Retina (tissue), 1 donor: Measurements from ENCODE around the gene GYG2.
"Not testable (repeated sequence)": the region's sequence is repeated elsewhere in the genome, so short reads cannot be mapped to it uniquely, and the experiment has no call there.

Experiments used
- DNase-seq: peaks from one replicate; pipeline ENCODE4 v3.0.0-alpha.2; 2016

GYG2 gene

DNA sequence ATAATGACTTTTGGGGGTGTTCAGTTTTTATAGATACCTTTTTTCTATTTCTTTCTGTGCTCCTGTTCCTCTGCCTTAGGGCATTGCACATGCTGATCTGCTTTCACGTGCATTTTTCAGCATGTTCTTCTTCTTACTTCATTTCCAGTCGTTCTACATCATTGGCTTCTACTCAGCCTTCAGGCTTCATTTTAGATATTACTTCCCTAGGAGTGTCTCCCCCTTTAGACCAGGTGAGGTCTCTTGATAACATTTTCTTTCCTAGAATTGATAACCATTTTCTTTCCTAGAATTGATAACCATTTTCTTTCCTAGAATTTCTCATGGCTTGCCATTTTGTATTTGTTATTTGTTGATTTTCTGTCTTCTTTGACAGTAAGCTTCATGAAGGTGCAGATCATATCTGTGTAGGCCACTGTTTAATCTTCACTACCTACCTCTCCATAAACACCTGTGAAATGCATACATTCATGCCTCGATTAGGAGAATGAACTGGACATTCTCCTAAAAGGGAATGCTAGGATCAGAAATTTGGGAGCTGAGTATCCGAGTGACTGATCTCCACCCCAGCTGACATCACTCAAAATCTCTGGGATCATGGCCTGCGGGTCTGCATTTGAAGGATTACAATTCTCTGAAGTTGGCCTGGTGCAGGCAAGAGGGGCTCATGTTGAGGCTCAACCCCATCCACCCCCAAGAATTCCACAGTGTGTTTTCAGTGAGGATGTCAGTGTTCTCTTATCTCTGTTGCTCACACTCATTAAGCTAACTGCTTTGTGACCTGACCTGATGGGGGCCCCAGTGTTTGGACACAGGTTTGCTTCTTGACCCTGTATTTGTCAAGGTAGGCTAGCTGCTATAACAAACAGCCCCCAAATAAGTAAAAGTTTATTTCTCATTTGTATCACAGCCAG, 45.7 kb downstream of the GYG2 start:
- DNase-seq: no peak

DNA sequence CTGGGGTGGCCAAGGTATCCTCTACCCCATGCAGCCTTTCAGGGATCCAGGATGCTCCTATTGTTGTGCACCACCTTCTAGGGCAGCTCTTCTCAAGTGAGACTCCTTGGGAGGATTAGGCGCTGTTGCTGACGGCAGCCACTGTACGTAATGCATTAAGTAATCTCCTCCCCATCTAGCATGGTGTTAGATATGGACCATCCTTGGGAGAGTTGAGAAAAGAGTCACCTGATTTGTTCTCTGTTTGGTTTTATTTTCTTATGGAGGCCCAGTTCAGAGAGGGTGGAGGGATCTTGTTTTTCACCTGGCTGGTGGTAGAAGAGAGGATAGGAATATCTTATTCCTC, 46.4 kb downstream of the GYG2 start:
- DNase-seq: no peak

DNA sequence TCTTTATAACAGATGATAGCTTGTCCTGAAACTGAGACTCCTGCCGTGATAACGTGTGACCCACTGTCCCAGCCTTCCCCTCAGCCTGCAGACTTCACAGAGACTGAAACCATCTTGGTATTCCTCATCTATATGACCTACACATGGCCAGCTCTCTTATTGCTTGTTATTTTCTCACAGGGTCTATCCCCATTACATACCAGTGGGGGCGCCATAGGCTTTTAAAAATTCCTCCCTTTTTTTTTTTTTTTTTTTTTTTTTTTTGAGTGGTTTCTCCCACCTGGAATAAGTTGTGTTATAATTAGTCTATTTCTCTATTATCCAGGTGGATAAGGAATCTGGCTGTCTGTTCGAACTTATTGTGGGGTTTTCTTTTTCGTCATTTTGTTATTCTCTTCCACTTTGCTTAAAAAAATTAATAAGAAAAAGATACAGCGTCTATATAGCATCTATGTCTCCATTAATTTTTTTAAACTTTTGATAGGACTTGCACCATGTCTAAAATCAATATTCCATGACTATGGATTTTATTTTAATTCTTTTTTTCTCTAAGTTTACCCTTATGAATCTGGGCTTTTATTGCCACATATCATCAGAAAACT, 47.2 kb downstream of the GYG2 start:
- DNase-seq: no peak

DNA sequence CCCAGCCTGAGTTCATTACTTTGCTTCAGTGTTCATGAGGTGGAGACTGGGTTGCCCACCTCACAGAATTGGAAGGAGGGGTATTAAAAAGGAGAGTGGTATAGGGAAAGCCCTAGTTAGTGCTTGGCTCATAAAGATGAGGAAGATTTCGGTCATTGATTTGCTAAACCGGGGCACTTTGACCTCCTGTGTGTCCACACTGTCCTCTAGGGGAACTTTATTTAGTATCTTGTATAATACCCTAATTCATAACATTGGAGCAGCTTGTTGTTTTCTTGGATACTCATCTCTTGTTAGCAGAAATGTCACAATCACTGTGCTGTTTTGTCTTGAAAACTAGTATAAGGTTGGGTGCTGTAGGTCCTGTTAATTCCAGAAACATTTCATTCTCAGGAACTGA, 49.8 kb downstream of the GYG2 start:
- no peak for DNase-seq

DNA sequence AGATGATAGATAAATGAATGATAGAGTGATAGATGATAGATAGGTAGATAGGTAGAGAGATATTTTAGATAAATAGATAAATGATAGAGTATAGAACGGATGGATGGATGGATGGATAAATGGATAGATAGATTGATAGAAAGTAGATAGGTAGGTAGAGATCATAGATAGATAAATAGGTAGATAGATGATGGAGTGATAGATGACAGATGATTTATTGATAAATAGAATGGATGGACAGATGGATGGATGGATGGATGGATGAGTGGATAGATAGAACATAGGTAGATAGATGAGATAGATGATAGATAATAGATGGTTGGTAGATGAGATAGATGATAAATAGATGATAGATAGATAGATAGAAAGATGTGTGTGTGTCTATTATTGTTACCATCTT, 50.9 kb downstream of the GYG2 start:
- no peak for DNase-seq

DNA sequence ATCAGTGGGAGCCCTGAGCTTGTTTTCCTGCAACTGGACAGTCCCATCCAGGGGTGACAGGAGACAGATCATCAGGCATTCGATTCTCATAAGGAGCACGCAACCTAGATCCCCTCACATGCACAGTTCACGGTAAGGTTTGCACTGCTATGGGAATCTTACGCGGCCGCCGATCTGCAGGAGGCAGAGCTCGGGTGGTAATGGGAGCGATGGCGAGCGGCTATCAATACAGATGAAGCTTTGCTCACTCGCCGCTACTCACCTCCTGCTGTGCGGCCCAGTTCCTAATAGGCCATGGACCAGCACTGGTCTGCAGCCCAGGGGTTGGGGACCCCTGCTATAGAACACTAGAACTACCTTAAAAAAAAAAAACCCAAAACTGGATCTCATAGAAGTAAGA, 55.0 kb downstream of the GYG2 start:
- no peak for DNase-seq

DNA sequence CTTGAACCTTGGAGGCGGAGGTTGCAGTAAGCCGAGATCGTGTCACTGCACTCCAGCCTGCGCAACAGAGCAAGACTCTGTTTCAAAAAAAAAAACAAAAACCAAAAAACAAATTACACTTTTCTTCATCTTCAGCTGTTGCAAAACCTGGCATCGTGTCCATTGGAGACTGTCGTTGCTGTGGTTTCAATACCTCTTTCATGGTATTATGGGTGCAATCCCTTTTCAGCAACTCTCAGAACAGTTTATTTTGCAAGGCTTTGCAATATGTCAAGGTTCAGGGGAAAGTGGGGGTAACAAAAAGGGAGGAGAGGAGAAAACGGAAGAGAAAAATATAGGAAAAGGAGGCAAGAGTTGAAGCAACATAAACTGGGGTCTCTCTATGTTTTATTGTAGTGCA, 59.6 kb downstream of the GYG2 start:
- no peak for DNase-seq

DNA sequence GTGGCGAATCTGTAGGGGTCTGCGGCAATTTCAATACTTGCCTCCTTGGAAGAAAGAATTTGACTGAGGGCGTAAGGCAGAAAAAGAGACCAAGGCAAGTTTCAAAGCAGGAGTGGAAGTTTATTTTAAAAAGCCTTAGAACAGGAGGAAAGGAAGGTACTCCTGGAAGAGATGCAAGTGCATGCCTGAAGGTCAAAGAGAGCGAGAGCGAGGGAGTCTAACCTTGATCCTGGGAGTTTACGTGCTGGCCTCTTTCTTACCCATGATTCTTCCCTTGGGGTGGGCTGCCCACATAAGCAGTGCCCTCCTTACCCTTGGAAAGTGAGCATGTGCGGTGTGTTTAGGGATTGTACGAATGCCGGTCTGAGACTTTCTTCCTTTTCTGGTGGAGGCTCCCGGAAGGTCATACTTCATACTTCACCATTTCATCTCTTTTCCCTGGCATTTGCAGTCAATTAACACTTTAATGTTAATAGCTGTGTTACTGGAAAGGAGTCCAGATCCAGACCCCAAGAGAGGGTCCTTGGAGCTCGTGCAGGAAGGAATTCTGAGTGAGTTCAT, 60.4 kb downstream of the GYG2 start:
- no peak for DNase-seq

DNA sequence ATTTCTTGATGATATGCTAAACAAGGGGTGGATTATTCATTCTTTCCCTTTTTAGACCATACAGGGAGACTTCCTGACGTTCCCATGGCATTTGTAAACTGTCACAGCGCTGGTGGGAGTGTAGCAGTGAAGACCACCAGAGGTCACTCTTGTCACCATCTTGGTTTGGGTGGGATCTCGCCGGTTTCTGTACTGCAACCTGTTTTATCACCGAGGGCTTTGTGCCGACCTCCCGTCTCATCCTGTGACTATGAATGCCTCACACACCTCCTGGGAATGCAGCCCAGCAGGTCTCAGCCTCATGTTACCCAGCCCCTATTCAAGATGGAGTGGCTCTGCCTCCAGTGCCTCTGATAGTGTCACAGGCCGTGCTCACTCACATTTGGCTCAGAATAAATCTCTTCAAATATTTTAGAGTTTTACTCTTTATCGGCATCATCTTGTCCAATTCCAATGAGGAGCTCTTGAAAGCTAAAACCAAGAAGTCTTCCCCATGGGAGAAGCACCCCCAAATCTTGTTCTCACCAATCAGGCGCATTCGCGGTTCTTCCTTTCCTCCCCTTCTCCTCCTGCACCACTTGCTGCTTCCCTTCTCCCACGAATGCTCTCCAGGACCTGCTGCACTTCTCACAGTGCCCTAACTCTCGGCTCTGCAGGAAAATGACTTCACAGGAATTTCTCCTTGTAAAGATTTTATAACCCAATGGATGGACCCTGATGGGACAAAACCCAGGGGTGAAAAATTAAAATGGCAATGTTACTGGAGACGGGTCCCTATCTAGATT, 61.2 kb downstream of the GYG2 start:
- peak; percentile 58 for DNase-seq

DNA sequence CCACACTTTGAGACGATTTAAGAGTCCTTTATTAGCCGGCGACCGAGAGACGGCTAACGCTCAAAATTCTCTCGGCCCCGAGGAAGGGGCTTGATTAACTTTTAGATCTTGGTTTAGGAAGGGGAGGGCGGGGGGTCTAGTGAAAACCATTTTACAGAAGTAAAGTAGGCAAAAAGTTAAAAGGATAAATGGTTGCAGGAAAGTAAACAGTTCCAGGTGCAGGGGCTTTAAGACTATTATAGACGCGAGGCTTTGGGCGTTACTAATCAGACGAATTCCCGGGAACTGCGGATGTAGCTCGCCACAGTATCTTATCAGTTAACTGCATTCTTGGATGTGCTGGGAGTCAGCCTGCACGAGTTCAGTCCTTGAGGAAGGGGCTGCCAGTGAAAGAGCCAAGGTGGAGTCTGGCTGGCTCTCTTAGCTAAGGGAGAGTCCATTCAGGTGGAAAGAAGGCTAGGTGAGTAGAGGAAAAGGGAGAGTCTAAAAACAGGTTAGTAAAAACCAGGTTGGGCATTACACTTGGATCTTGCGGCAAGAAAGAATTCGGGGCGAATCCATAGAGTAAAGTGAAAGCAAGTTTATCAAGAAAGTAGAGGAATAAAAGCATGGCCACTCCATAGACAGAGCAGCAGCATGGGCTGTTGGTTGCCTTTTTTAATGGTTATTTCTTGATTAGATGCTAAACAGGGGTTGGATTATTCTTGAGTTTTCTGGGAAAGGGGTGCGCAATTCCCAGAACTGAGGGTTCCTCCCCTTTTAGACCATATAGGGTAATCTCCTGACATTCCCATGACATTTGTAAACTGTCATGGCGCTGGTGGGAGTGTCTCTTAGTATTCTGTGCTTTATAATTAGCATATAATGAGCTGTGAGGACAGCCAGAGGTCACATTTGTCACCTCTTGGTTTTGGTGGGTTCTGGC, 62.1 kb downstream of the GYG2 start:
- not testable (repeated sequence) for DNase-seq

DNA sequence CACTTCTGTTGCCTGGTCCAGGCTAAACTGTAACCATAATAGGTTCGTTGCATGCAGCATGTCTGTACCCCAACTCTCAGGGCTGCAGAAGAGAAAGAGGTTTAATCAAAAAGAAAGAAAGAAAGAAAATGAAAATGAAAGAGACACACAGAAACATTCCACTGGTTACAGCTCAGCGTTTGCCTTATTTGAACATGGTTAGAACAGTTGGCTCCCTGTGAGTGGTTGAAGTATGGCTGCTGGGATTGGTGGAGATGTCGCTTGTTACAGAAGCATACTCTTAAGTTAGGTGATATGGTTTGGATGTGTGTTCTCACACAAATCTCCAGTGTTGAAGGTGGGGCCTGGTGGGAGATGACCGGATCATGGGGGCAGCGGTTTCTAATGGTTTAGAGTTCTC, 64.1 kb downstream of the GYG2 start:
- no peak for DNase-seq

DNA sequence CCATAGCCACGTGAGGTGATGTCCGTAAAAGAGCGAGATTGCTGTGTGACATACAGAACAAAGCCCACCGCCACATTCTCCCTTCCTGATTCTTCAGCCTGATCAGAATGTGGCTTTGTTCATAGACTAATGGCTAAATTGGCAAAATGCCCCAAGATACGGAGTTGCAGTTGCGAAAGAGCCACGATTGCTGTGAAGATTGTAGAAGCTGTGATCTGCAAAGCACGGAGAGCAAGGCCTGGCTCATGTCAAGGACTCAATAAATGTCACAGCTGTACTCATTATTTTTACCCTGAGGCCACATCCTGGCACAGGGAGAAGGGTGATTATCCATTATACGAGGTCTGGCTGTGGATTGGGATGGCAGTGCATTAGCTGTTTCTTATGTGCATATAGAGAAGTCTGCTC, 66.2 kb downstream of the GYG2 start:
- peak; percentile 14 for DNase-seq

DNA sequence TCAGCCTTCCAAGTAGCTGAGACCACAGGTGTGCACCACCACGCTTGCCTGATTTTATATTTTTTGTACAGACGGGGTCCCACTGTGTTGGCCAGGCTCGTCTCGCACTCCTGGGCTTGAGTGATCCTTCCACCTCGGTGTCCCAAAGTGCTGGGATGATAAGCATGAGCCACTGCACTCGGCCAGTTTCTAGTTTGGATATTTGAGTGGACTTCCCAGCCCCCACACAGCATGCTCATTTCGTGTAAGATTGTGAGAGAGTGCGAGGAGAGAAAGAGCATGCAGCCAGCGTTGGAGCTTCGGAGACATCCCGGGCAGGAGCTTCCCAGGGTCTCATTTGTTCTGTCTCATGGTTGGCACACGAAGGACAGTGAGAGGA, 68.6 kb downstream of the GYG2 start:
- DNase-seq: no peak

DNA sequence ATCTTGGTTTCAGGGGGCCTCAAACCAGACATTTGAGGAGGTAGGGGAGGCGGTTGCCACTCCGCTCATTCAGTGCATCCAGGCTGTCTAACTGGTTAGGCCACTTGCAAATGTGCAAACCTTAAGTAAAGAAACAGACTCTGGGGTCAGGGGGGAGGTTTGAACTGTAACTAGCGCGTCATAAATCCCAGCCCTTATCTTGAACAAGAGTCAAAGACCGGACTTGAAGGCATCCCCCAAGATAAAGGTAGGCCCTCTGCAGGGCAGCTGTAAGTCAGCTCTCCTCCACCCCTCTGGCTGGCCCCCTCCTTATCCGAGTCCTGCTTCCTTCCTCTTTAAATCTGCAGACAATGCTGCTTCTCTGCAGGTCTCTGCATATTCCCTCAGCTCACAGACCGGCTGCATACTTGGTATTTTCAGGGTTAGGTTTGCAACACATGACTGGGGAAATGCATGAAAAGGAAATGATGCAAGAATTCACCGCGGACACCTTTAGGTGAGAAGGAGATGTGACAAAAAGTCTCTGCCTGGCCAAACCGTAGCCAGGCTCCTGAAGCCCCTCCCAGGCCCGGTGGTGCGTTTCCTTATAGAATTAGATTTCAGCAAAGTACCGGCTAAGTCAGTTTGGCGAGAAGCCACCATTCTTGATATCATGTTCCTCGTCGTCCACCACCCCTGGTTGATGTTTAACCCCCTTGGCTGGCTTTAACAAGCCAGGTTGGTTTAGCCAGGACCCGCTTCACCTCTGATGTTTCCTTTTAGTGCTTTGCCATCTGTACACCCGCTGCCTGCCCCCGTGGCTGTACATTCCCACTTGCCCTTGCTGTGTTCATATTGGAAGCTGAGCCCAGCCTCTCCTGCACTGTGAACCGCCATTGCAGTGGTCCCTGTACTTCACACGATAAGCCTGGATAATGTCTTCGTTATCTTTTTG, 69.2 kb downstream of the GYG2 start:
- DNase-seq: peak; percentile 12

DNA sequence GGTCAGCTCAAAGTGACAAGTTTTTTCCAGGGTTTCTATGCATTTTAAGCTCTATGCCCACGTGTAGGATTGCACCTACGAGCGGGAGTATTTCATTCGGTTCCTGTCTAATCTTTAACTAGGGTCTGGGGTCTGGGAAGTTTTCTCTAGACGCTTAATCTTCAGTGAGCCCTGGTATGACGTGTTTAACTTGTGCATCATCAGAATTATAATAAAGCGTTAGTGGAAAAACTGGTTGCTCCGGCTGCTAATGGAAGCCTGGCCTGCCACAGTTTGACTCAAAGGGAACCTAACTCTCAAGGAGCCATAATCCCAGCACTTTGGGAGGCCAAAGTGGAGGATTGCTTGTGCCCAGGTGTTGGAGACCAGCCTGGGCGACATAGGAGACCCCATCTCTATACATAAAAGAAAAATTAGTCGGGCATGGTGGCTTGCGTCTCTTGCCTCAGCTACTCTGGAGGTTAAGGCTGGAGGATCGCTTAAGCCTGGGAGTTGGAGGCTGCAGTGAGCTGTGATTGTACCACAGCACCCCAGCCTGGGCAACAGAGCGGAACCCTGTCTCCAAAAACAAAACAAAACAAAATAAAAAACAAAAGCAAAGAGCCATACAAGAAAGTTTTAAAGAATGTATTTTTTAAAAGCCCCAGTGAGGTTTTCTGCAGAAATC, 70.2 kb downstream of the GYG2 start:
- no peak for DNase-seq

DNA sequence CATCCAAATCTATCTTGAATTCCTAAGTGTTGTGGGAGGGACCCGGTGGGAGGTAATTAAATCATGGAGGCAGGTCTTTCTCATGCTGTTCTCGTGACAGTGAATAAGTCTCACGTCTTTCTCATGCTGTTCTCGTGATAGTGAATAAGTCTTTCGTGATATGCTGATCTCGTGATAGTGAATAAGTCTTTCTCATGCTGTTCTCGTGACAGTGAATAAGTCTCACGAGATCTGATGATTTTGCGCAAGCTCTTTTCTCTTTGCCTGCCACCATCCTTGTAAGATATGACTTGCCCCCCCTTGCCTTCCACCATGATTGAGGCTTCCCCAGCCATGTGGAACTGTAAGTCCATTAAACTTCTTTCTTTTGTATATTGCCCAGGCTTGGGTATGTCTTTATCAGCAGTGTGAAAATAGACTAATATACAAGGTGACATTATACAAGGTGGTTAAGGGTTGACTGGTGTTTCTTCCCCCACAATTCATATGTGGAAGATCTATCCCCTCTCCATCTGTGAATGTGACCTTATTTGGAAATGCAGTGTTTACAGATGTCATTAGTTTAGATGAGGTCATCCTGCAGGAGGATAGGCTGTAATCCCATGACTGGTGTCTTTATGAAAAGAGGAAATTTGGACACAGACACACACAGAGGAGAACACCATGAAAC, 72.8 kb downstream of the GYG2 start:
- no peak for DNase-seq

DNA sequence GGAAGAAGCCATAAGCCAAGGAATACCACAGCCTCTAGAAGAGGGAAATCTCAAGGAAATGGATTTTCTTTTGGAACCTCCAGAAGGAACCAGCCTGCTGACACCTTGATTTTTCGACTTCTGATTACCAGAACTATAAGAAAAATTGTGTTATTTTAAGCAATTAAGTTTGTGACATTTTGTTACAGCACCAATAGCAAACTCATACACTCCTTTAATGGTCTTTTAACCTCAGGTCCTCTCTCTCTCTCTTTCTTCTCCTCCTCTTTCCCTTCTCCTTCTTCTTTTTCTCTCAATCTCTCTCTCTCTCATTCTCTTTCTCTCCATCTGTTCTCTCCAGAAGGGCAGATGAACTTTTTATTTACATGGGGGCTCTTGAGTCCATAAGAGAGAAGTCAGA, 74.1 kb downstream of the GYG2 start:
- DNase-seq: no peak

DNA sequence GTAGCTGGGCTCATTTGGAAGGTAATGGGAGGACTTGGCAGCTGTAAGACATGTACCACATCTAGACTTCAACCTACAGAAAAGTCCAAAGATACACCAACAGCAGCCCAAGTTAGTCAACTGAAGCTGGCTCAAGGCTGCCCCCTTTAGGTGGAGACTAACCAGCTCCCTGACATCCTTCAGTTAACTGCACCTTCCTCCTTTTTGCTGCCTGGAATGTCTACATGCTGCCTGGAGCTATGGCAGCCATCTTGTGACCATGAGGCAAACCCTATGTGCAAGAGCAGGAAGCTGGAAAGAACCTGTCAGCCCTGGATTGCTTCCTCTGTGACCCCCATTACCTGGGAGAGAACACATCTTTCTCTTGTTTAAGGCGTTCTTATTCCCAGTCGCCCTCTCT, 74.6 kb downstream of the GYG2 start:
- DNase-seq: no peak

DNA sequence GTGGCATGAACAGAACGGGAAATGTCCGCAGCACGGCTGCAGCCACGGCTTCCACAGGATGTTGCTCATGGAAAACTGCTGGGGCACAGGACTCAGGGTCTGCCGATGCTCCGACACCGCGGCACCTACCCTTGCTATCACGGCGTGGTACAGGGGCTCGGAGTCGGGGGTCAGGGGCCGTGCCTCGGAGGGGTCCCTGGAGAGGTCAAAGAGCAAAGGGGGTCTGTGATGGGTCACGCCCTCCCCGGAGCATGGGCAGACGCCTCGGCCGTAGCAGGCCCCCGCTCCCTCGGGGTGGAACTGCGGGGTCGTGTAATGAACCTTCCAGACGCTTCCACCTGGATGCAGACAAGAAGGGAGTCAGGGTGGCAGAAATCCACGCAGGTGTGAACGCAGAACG, 78.6 kb downstream of the GYG2 start:
- DNase-seq: no peak

DNA sequence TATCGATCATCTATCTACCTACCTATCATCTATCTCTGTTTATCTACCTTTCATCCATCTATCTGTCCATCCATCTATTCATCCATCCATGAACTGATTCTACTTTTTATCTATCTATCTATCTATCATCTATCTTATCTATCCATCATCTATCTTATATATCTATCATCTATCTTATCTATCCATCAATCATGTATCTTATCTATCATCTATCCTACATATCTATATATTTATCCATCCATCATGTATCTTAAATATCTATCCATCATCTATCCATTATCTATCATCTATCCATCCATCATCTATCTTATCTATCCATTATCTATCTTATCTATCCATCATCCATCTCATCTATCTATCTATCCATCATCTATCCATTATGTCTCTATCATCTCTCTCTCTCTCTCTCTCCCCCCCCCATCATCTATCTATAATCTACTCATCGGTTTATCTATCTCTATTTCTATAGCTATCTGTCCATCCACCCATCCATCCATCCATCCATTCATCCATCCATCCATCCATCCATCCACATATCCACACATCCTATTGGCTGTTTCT, 79.5 kb downstream of the GYG2 start:
- no peak for DNase-seq
